RWPE2 (cell line): ENCODE measurements around the gene METTL4.
A peak's percentile ranks its signal among the peaks of the same experiment; 100 is the strongest.
"Not testable (repeated sequence)": the region's sequence is repeated elsewhere in the genome, so short reads cannot be mapped to it uniquely, and the experiment has no call there.

Experiments
- ATAC-seq: fragments of 200-7000 bp; cut with Tn5 transposase; 3 replicates; pipeline ENCODE4 v1.9.1; 2021; ENCODE audit warnings: low read depth
- DNase-seq: peaks from one replicate; pipeline ENCODE4 v3.0.0-alpha.2; 2020; ENCODE audit warnings: low spot score
- H3K27ac ChIP-seq: fragments of 450-650 bp; 2 replicates; pipeline ENCODE4 v1.5.1; 2017; ENCODE audit warnings: mild to moderate bottlenecking; ENCODE audit not compliant: poor library complexity, severe bottlenecking
- H3K27me3 ChIP-seq: fragments of 250-450 bp; sonication (Bioruptor Pico); 2 replicates; pipeline ENCODE4 v1.5.1; 2021; ENCODE audit warnings: mild to moderate bottlenecking, moderate library complexity; ENCODE audit not compliant: insufficient read depth, poor library complexity, severe bottlenecking
- H3K36me3 ChIP-seq: fragments of 250-450 bp; sonication (Bioruptor Pico); 2 replicates; pipeline ENCODE4 v1.5.1; 2020; ENCODE audit warnings: low read depth, mild to moderate bottlenecking, moderate library complexity
- H3K4me1 ChIP-seq: fragments of 250-450 bp; sonication (Bioruptor Pico); 2 replicates; pipeline ENCODE4 v1.5.1; 2021; ENCODE audit warnings: mild to moderate bottlenecking, moderate library complexity; ENCODE audit not compliant: insufficient read depth, poor library complexity, severe bottlenecking
- H3K4me3 ChIP-seq: fragments of 250-450 bp; sonication (Bioruptor Pico); 2 replicates; pipeline ENCODE4 v1.5.1; 2021; ENCODE audit warnings: mild to moderate bottlenecking, moderate library complexity; ENCODE audit not compliant: severe bottlenecking
- H3K9me3 ChIP-seq: fragments of 250-450 bp; sonication (Bioruptor Pico); 2 replicates; pipeline ENCODE4 v1.5.1; 2021; ENCODE audit warnings: mild to moderate bottlenecking, moderate library complexity; ENCODE audit not compliant: severe bottlenecking
- TF ChIP-seq, protein P1 (sequence below): fragments of 450-650 bp; IDR thresholded peaks from one replicate; pipeline ENCODE4 v1.5.1; 2017; ENCODE audit warnings: mild to moderate bottlenecking, moderate library complexity; ENCODE audit not compliant: poor library complexity, severe bottlenecking

Gene METTL4

DNA sequence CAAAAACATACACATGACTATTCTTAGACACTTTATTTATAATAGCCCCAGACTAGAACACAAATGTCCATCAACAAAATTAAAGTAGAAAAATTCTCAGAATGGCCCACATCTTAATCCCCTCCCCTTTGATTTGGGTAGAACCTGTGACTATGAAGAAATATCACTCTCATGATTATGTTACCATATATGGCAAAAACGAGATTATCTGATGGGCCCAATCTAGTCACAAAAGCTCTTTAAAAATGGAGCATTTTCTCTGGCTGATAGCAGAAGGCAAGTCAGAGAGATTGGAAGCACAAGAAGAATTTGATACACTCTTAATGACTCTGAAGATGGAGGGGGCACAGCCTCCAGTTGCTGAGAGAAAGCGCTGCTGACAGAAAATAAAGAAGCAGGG lies 39.6 kb downstream of the METTL4 start:
- TF ChIP-seq, protein P1, sequence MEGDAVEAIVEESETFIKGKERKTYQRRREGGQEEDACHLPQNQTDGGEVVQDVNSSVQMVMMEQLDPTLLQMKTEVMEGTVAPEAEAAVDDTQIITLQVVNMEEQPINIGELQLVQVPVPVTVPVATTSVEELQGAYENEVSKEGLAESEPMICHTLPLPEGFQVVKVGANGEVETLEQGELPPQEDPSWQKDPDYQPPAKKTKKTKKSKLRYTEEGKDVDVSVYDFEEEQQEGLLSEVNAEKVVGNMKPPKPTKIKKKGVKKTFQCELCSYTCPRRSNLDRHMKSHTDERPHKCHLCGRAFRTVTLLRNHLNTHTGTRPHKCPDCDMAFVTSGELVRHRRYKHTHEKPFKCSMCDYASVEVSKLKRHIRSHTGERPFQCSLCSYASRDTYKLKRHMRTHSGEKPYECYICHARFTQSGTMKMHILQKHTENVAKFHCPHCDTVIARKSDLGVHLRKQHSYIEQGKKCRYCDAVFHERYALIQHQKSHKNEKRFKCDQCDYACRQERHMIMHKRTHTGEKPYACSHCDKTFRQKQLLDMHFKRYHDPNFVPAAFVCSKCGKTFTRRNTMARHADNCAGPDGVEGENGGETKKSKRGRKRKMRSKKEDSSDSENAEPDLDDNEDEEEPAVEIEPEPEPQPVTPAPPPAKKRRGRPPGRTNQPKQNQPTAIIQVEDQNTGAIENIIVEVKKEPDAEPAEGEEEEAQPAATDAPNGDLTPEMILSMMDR = no peak
- Histone ChIP-seq H3K9me3 (no peaks in the 10 kb centered on the region), H3K27me3 (no peaks in the 10 kb centered on the region), H3K27ac (no peak overlapping the region), H3K4me1 (peaks cover 7% of the 10 kb centered on the region), H3K36me3 (no peaks in the 10 kb centered on the region; the same call in 1 of the 2 replicates), H3K4me3 (no peak overlapping the region)
- ATAC-seq = no peak
- DNase-seq = no peak

DNA sequence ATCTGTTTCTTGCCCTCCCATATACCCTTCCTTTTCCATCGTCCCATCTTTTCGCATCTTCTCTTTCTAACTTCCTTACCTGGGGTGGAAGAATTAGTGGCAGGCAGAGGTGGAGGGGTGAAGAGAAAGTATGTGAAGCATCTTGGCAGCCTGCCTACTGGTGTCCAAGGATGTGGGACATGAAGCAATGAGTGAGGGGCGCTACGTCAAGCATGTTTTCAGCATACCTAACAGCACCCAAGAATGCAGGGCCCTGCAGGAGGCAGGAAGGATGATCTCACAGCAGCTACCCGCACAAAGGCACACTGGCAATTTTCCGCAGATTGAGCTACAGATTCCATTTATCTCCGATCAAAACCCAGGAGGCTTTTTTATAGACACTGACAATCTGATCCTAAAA lies 42.2 kb downstream of the METTL4 start:
- ATAC-seq = peak; percentile 69

GRCh38 chr18:2526329-2526728 lies 45.0 kb downstream of the METTL4 start:
- Histone ChIP-seq H3K36me3 (no peaks in the 10 kb centered on the region), H3K27ac (no peak overlapping the region), H3K27me3 (no peaks in the 10 kb centered on the region), H3K4me1 (peaks cover 7% of the 10 kb centered on the region), H3K4me3 (no peak overlapping the region), H3K9me3 (no peaks in the 10 kb centered on the region)
- no peak for DNase-seq
- TF ChIP-seq, protein P1 = no peak
- no peak for ATAC-seq

More for the DNA sequence above, 42.2 kb downstream of the METTL4 start:
- peaks cover 7% of the 10 kb centered on the region for H3K4me1 ChIP-seq
- DNase-seq = peak; percentile 68
- no peaks in the 10 kb centered on the region for H3K27me3 ChIP-seq
- H3K4me3 ChIP-seq = no peak overlapping the region
- TF ChIP-seq, protein P1 = no peak
- no peaks in the 10 kb centered on the region for H3K9me3 ChIP-seq
- H3K36me3 ChIP-seq = no peaks in the 10 kb centered on the region; the same call in 1 of the 2 replicates
- H3K27ac ChIP-seq = peak overlapping the region; percentile 8

- not testable (repeated sequence) for H3K27ac ChIP-seq, DNase-seq, H3K4me1 ChIP-seq
Observed at GRCh38 chr18:2524794-2525198, 46.5 kb downstream of the METTL4 start.

GRCh38 chr18:2522112-2522511 lies 49.2 kb downstream of the METTL4 start:
- H3K4me1 ChIP-seq = no peaks in the 10 kb centered on the region
- H3K27me3 ChIP-seq = no peaks in the 10 kb centered on the region
- no peak overlapping the region for H3K27ac ChIP-seq
- no peaks in the 10 kb centered on the region for H3K9me3 ChIP-seq
- no peak for ATAC-seq
- no peaks in the 10 kb centered on the region for H3K36me3 ChIP-seq
- TF ChIP-seq, protein P1 = no peak
- H3K4me3 ChIP-seq = no peak overlapping the region
- no peak for DNase-seq

More at GRCh38 chr18:2524794-2525198, 46.5 kb downstream of the METTL4 start:
- H3K4me3 ChIP-seq, H3K27me3 ChIP-seq, H3K36me3 ChIP-seq, ATAC-seq, H3K9me3 ChIP-seq: not testable (repeated sequence)
